H9 (cell line): ENCODE measurements around the gene MCRIP1. TPM values are rescaled to one million over a fixed set of nuclear protein-coding genes. Genes with fewer than 3 reads are reported as not detected.

Experiments used
- DNase-seq: peaks from one replicate; pipeline ENCODE4 v3.0.0-alpha.2; 2017
- H2AFZ ChIP-seq: one replicate; pipeline ENCODE4 v1.6.1; 2013; ENCODE audit warnings: mild to moderate bottlenecking, low read length, control low read depth, moderate library complexity
- H2AK5ac ChIP-seq: 2 replicates; pipeline ENCODE4 v1.6.1; 2013; ENCODE audit warnings: low read length, control low read depth, mixed read lengths; ENCODE audit not compliant: insufficient read length
- H2BK120ac ChIP-seq: one replicate; pipeline ENCODE4 v1.6.1; 2013; ENCODE audit warnings: low read depth, mild to moderate bottlenecking, low read length, control low read depth, inconsistent platforms; ENCODE audit not compliant: poor library complexity, severe bottlenecking
- H2BK12ac ChIP-seq: 2 replicates; pipeline ENCODE4 v1.6.1; 2013; ENCODE audit warnings: low read length, control low read depth, mixed read lengths, low read depth; ENCODE audit not compliant: insufficient read length
- H2BK15ac ChIP-seq: 2 replicates; pipeline ENCODE4 v1.6.1; 2013; ENCODE audit warnings: low read depth, low read length, control low read depth
- H2BK20ac ChIP-seq: one replicate; pipeline ENCODE4 v1.6.1; 2013; ENCODE audit warnings: low read depth, mild to moderate bottlenecking, low read length, control low read depth, inconsistent platforms; ENCODE audit not compliant: poor library complexity, severe bottlenecking
- H2BK5ac ChIP-seq: 2 replicates; pipeline ENCODE4 v1.6.1; 2013; ENCODE audit warnings: low read length, control low read depth, mixed read lengths; ENCODE audit not compliant: insufficient read length
- H3K14ac ChIP-seq: 2 replicates; pipeline ENCODE4 v1.6.1; 2013; ENCODE audit warnings: low read length, control low read depth; ENCODE audit not compliant: insufficient read depth
- H3K18ac ChIP-seq: 2 replicates; pipeline ENCODE4 v1.6.1; 2013; ENCODE audit warnings: low read depth, mild to moderate bottlenecking, mixed read lengths, low read length, control low read depth; ENCODE audit not compliant: insufficient read length
- H3K23ac ChIP-seq: 2 replicates; pipeline ENCODE4 v1.6.1; 2013; ENCODE audit warnings: low read length, control low read depth, mixed read lengths, low read depth; ENCODE audit not compliant: insufficient read length
- H3K23me2 ChIP-seq: 2 replicates; pipeline ENCODE4 v1.6.1; 2013; ENCODE audit warnings: low read depth, mild to moderate bottlenecking, mixed read lengths, low read length, control low read depth; ENCODE audit not compliant: insufficient read length, poor library complexity, severe bottlenecking
- H3K27ac ChIP-seq: 2 replicates; pipeline ENCODE4 v1.5.1; 2013; ENCODE audit warnings: low read length, control low read depth, mixed read lengths, low read depth; ENCODE audit not compliant: insufficient read length
- H3K27me3 ChIP-seq: 2 replicates; pipeline ENCODE4 v1.6.1; 2013; ENCODE audit warnings: low read length, control low read depth, inconsistent platforms; ENCODE audit not compliant: insufficient read depth
- H3K4ac ChIP-seq: 2 replicates; pipeline ENCODE4 v1.6.1; 2013; ENCODE audit warnings: low read depth, mild to moderate bottlenecking, control low read depth, inconsistent platforms, low read length, moderate library complexity
- H3K4me1 ChIP-seq: 2 replicates; pipeline ENCODE4 v1.6.1; 2013; ENCODE audit warnings: low read length, control low read depth, inconsistent platforms; ENCODE audit not compliant: insufficient read depth
- H3K4me2 ChIP-seq: 2 replicates; pipeline ENCODE4 v1.6.1; 2013; ENCODE audit warnings: low read length, control low read depth, mixed read lengths; ENCODE audit not compliant: insufficient read length, insufficient read depth
- H3K56ac ChIP-seq: 2 replicates; pipeline ENCODE4 v1.6.1; 2013; ENCODE audit warnings: low read depth, mild to moderate bottlenecking, mixed read lengths, low read length, control low read depth; ENCODE audit not compliant: insufficient read length
- H3K79me1 ChIP-seq: 2 replicates; pipeline ENCODE4 v1.6.1; 2013; ENCODE audit warnings: low read depth, mild to moderate bottlenecking, moderate library complexity, low read length, control low read depth, inconsistent platforms; ENCODE audit not compliant: insufficient read depth, poor library complexity, severe bottlenecking
- H3K79me2 ChIP-seq: 2 replicates; pipeline ENCODE4 v1.6.1; 2013; ENCODE audit warnings: low read length, control low read depth, inconsistent platforms; ENCODE audit not compliant: insufficient read depth
- H3K9ac ChIP-seq: 2 replicates; pipeline ENCODE4 v1.6.1; 2013; ENCODE audit warnings: low read length, control low read depth, mixed read lengths; ENCODE audit not compliant: insufficient read length; ENCODE audit errors: extremely low read depth
- H3K9me3 ChIP-seq: one replicate; pipeline ENCODE4 v1.6.1; 2013; ENCODE audit warnings: low read depth, low read length, inconsistent platforms; ENCODE audit not compliant: control insufficient read depth
- H3T11ph ChIP-seq: one replicate; pipeline ENCODE4 v1.6.1; 2013; ENCODE audit warnings: mild to moderate bottlenecking, low read length, control low read depth, inconsistent platforms
- H4K20me1 ChIP-seq: one replicate; pipeline ENCODE4 v1.6.1; 2013; ENCODE audit not compliant: control insufficient read depth, insufficient read length, insufficient read depth
- H4K5ac ChIP-seq: 2 replicates; pipeline ENCODE4 v1.6.1; 2013; ENCODE audit warnings: low read depth, mild to moderate bottlenecking, mixed read lengths, low read length, control low read depth; ENCODE audit not compliant: insufficient read length
- H4K8ac ChIP-seq: replicated peaks from 2 replicates; pipeline ENCODE4 v1.6.1; 2013; ENCODE audit warnings: low read length, control low read depth, mixed read lengths, low read depth; ENCODE audit not compliant: insufficient read length
- H4K91ac ChIP-seq: 2 replicates; pipeline ENCODE4 v1.6.1; 2013; ENCODE audit warnings: low read depth, mild to moderate bottlenecking, moderate library complexity, mixed read lengths, low read length, control low read depth; ENCODE audit not compliant: insufficient read length
- H3K27ac Mint-ChIP-seq, 3 experiments: 2 replicates in 2 of 3; 3 replicates in 1 of 3; pipeline ENCODE4 v1.8.0; 2020 to 2021; ENCODE audit warnings: mixed read lengths in 3 of 3, mild to moderate bottlenecking in 1 of 3, moderate library complexity in 1 of 3
- H3K27me3 Mint-ChIP-seq: 2 replicates; pipeline ENCODE4 v1.8.0; 2021; ENCODE audit warnings: low read depth, mild to moderate bottlenecking, moderate library complexity, mixed read lengths
- H3K36me3 Mint-ChIP-seq, 3 experiments: 2 replicates in 2 of 3; 3 replicates in 1 of 3; pipeline ENCODE4 v1.8.0; 2020 to 2021; ENCODE audit warnings: low read depth in 3 of 3, mixed read lengths in 3 of 3; ENCODE audit not compliant: insufficient read depth in 1 of 3
- H3K4me1 Mint-ChIP-seq, 2 experiments: 2 replicates each; pipeline ENCODE4 v1.8.0; 2020; ENCODE audit warnings: mixed read lengths in 2 of 2
- H3K4me3 Mint-ChIP-seq, 2 experiments: 2 replicates in 1 of 2; 3 replicates in 1 of 2; pipeline ENCODE4 v1.8.0; 2020 to 2021; ENCODE audit warnings: mild to moderate bottlenecking in 2 of 2, mixed read lengths in 2 of 2, moderate library complexity in 1 of 2
- H3K9me3 Mint-ChIP-seq, 2 experiments: 2 replicates in 1 of 2; 3 replicates in 1 of 2; pipeline ENCODE4 v1.8.0; 2020; ENCODE audit warnings: mild to moderate bottlenecking in 2 of 2, mixed read lengths in 2 of 2, moderate library complexity in 1 of 2
- CTCF ChIP-seq: fragments of 200-600 bp; sonication (generic); conservative IDR thresholded peaks from 3 replicates; pipeline ENCODE4 v1.8.0; 2021; ENCODE audit warnings: antibody characterized with exemption, mild to moderate bottlenecking
- WGBS: extraction: QIAGEN DNeasy Blood & Tissue Kit; methylation state at CpG from one replicate; pipeline ENCODE4 v1.1.7; 2013; ENCODE audit warnings: missing lambda C conversion rate, low lambda C conversion rate, mixed read lengths; ENCODE audit not compliant: insufficient read length; ENCODE audit errors: extremely low coverage; 5-methylcytosine and 5-hydroxymethylcytosine counted together
- total RNA-seq: library from RNA; stranded (reverse); gene quantifications from 2 replicates; pipeline ENCODE4 v1.2.1, GENCODE V29; 2021

MCRIP1 gene
- total RNA-seq, 1 experiment from 2014 or later: 118 TPM

- no peak overlapping the region for H3K14ac ChIP-seq
- no peaks in the 10 kb centered on the region for H4K20me1 ChIP-seq
- Mint-ChIP-seq H3K36me3 (no peaks in the 10 kb centered on the region), H3K27ac (no peak overlapping the region), H3K9me3 (no peaks in the 10 kb centered on the region; a peak in 3 of 5 replicates), H3K27me3 (peaks cover 73% of the 10 kb centered on the region), H3K4me1 (peaks cover 0 to 6% of the 10 kb centered on the region in 2 experiments; a peak in 1 of 4 replicates), H3K4me3 (no peak overlapping the region)
- H3K4me1 ChIP-seq: no peaks in the 10 kb centered on the region
- H2AFZ ChIP-seq: no peak overlapping the region
- no peak for DNase-seq
- peaks cover 32% of the 10 kb centered on the region for H3K27me3 ChIP-seq
- no peak overlapping the region for H4K5ac ChIP-seq
- no CpG with 5 or more reads among the region's 23 CpGs for WGBS
- no peaks in the 10 kb centered on the region for H3K79me1 ChIP-seq
- no peak overlapping the region for H2BK20ac ChIP-seq
- H3K23ac ChIP-seq: no peak overlapping the region
- H2BK5ac ChIP-seq: no peak overlapping the region
- no peak overlapping the region for H2BK15ac ChIP-seq
- H4K91ac ChIP-seq: no peak overlapping the region
- no peak overlapping the region for H3K18ac ChIP-seq
- H2AK5ac ChIP-seq: no peak overlapping the region
- no peaks in the 10 kb centered on the region for H3K9me3 ChIP-seq
- no peak overlapping the region for H3K9ac ChIP-seq
- H3T11ph ChIP-seq: no peak overlapping the region
- no peak overlapping the region for H2BK120ac ChIP-seq
- no peak overlapping the region for H3K56ac ChIP-seq
- no peak overlapping the region for H2BK12ac ChIP-seq
- TF ChIP-seq CTCF: no peak
- no peak overlapping the region for H4K8ac ChIP-seq
- no peaks in the 10 kb centered on the region for H3K79me2 ChIP-seq
- H3K23me2 ChIP-seq: peaks cover 6% of the 10 kb centered on the region
- no peak overlapping the region for H3K4me2 ChIP-seq
- no peak overlapping the region for H3K27ac ChIP-seq
- H3K4ac ChIP-seq: no peak overlapping the region
These were observed 26.5 kb downstream of the MCRIP1 start for GRCh38 chr17:81806461-81807209.
